GM23338 (cell line): ENCODE results near the gene PCGF2. TPM values are rescaled to one million over a fixed set of nuclear protein-coding genes. Genes with fewer than 3 reads are reported as not detected.

ENCODE experiments used
- CREB1 ChIP-seq: fragments of 250-450 bp; sonication (Bioruptor Pico); IDR thresholded peaks from 2 replicates; pipeline ENCODE4 v1.5.0; 2020; ENCODE audit warnings: low read depth, mild to moderate bottlenecking, moderate library complexity
- CTCF ChIP-seq, 2 experiments: fragments of 200-600 bp in 1 of 2; sonication (generic) in 1 of 2; conservative IDR thresholded peaks; 2 replicates each; pipeline versions ENCODE4 v1.5.1 to v1.6.1; 2016 to 2017; ENCODE audit warnings: antibody characterized with exemption in 2 of 2, low read depth in 2 of 2, mild to moderate bottlenecking in 2 of 2, moderate library complexity in 1 of 2
- ETS1 ChIP-seq: IDR thresholded peaks from 2 replicates; pipeline ENCODE4 v1.6.1; 2016; ENCODE audit warnings: antibody characterized with exemption
- JUNB ChIP-seq: IDR thresholded peaks from one replicate; pipeline ENCODE4 v1.6.1; 2016; ENCODE audit warnings: antibody characterized with exemption; ENCODE audit not compliant: unreplicated experiment
- POLR2AphosphoS5 ChIP-seq: IDR thresholded peaks from 2 replicates; pipeline ENCODE4 v1.6.1; 2016; ENCODE audit warnings: antibody characterized with exemption, low read depth
- ZNF331 ChIP-seq: fragments of 250-450 bp; sonication (Bioruptor Pico); IDR thresholded peaks from 2 replicates; pipeline ENCODE4 v1.5.0; 2020; ENCODE audit warnings: low read depth, mild to moderate bottlenecking, moderate library complexity
- ZNF462 ChIP-seq: fragments of 250-450 bp; sonication (Bioruptor Pico); IDR thresholded peaks from 2 replicates; pipeline ENCODE4 v1.5.0; 2020; ENCODE audit warnings: mild to moderate bottlenecking, moderate library complexity
- polyA plus RNA-seq: library from polyadenylated mRNA; unstranded; fragments of >200 nt; fragmentation: Nextera tagmentation; extraction: Ambion mirVana; gene quantifications from 2 replicates; pipeline ENCODE4 v1.2.1, GENCODE V29; 2016
- total RNA-seq: library from RNA; depleted of rRNA; stranded (reverse); fragments of >200 nt; shearing (Covaris generic); gene quantifications from 2 replicates; pipeline ENCODE4 v1.2.3, GENCODE V29; 2014

Gene PCGF2
- total and polyA plus RNA-seq, 2 experiments from 2014 or later = 21.1 to 51.9 TPM

- no peak for TF ChIP-seq ZNF462 (CRISPR knock-in tag)
- TF ChIP-seq ETS1 = no peak
- TF ChIP-seq JUNB = no peak
- no peak for TF ChIP-seq ZNF331 (CRISPR knock-in tag)
- no peak for TF ChIP-seq CTCF (conservative IDR thresholded peaks at IDR 0.05; ENCODE audit: low read depth in 2 of 2)
- TF ChIP-seq POLR2AphosphoS5 = no peak
- TF ChIP-seq CREB1 (CRISPR knock-in tag) = no peak
Measured at GRCh38 chr17:38750312-38751121, 2.4 kb upstream of the PCGF2 start (continued).
